M059J (cell line): ENCODE results near the gene CD300C. TPM values are rescaled to one million over a fixed set of nuclear protein-coding genes. Genes with fewer than 3 reads are reported as not detected.
"Not testable (repeated sequence)": the region's sequence is repeated elsewhere in the genome, so short reads cannot be mapped to it uniquely, and the experiment has no call there.

Experiments
- DNase-seq: peaks from one replicate; pipeline ENCODE4 v3.0.0-alpha.2; 2012; ENCODE audit warnings: low read depth
- total RNA-seq: library from RNA; depleted of rRNA; stranded (reverse); fragments of >200 nt; shearing (Covaris generic); gene quantifications from 2 replicates; pipeline ENCODE4 v1.2.3, GENCODE V29; 2014; rRNA removed

The CD300C gene
- total RNA-seq, 1 experiment from 2014 or later = 0.84 TPM

GRCh38 chr17:74513987-74514631 lies 31.8 kb downstream of the CD300C start:
- DNase-seq = peak; percentile 57

- peak; percentile 97 for DNase-seq
These were observed 33.3 kb downstream of the CD300C start for GRCh38 chr17:74512624-74513091.

- DNase-seq = peak; percentile 92
These were observed 33.9 kb downstream of the CD300C start for GRCh38 chr17:74512036-74512435.

- DNase-seq = no peak
These were observed 37.8 kb downstream of the CD300C start for GRCh38 chr17:74508156-74508555.

GRCh38 chr17:74503949-74504348 lies 42.0 kb downstream of the CD300C start:
- not testable (repeated sequence) for DNase-seq

GRCh38 chr17:74502861-74503260 lies 43.1 kb downstream of the CD300C start:
- DNase-seq = peak; percentile 13

GRCh38 chr17:74499992-74500391 lies 45.9 kb downstream of the CD300C start:
- no peak for DNase-seq

GRCh38 chr17:74497471-74497870 lies 48.4 kb downstream of the CD300C start:
- no peak for DNase-seq

- peak; percentile 63 for DNase-seq
These were observed 52.5 kb downstream of the CD300C start for GRCh38 chr17:74493331-74493833.

- DNase-seq = no peak
These were observed 54.3 kb downstream of the CD300C start for GRCh38 chr17:74491626-74492025.

Other genes with a start within 250 kb of the CD300C start
- not detected in 2 replicates for gene KIF19, start 219.9 kb downstream of the CD300C start, total RNA-seq
- not detected in 2 replicates for gene BTBD17, start 184.2 kb downstream of the CD300C start, total RNA-seq
- gene GPR142, start 178.6 kb downstream of the CD300C start, total RNA-seq = not detected in 2 replicates
- 12.9 and 36.4 TPM in 2 replicates for gene GPRC5C, start 114.0 kb downstream of the CD300C start, total RNA-seq
- gene CD300A, start 79.5 kb downstream of the CD300C start, total RNA-seq = not detected in 2 replicates
- gene CD300LB, start 14.6 kb downstream of the CD300C start, total RNA-seq = not detected in 2 replicates
- not detected in 2 replicates for gene CD300H, start 21.4 kb upstream of the CD300C start, total RNA-seq
- not detected in 2 replicates for gene CD300LD, start 46.2 kb upstream of the CD300C start, total RNA-seq
- gene CD300E, start 77.6 kb upstream of the CD300C start, total RNA-seq = not detected in 2 replicates
- not detected in 2 replicates for gene CD300LF, start 166.8 kb upstream of the CD300C start, total RNA-seq
- gene RAB37, start 191.1 kb upstream of the CD300C start, total RNA-seq = not detected in 2 replicates
- gene NHERF1, start 202.5 kb upstream of the CD300C start, total RNA-seq = 63.1 and 80.7 TPM in 2 replicates
- 18.4 and 18.5 TPM in 2 replicates for gene NAT9, start 230.2 kb upstream of the CD300C start, total RNA-seq